ENCODE data around the gene JARID2. TPM values are rescaled to one million over a fixed set of nuclear protein-coding genes. Genes with fewer than 3 reads are reported as not detected.
A peak's percentile ranks its signal among the peaks of the same experiment; 100 is the strongest.

Gene JARID2
- polyA plus RNA-seq, 1 of the 3 experiments (the other 2 are of a cell fraction): 3.4 TPM

DNA sequence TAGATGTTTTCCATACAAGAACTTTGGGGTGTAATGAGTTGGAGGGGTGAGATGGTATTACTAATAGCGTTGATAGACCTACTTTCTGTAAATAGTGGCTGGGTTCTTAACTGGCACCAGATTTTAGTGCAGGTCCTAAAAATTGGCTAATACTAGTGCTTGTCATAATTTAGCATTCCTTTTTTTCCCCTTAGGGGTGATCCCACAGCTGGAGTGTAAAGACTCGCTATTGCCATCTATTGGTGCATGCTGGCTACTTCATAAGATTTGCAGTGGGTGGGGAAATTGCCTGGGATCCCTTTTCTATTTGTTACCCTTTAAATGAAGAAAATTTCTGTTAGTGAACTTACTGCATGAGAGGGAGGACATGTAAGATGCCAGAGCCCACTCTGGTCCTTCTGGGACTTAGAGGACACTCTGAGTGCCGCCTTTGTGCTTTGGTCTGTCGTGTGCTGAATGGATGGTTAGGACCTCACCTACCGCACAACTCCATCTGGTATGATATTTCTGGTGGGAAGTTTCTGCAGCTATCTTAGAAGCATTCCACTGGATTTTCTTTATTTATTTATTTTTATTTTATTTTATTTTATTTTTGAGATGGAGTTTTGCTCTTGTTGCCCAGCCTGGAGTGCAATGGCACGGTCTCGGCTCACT, 195.5 kb downstream of the JARID2 start:
- no peak overlapping the region for H3K9ac ChIP-seq
- no peaks in the 10 kb centered on the region for H3K9me2 ChIP-seq
- peak; percentile 87 for TF ChIP-seq RAD21 (IDR thresholded peaks at IDR 0.05; ENCODE audit: low read length)
- TF ChIP-seq RCOR1 (IDR thresholded peaks at IDR 0.05; ENCODE audit: low read length): 0 out of 2 replicates have a peak, but pooled peaks have one; percentile 43
- TF ChIP-seq ELF1 (IDR thresholded peaks at IDR 0.05): no peak
- TF ChIP-seq, protein P1, sequence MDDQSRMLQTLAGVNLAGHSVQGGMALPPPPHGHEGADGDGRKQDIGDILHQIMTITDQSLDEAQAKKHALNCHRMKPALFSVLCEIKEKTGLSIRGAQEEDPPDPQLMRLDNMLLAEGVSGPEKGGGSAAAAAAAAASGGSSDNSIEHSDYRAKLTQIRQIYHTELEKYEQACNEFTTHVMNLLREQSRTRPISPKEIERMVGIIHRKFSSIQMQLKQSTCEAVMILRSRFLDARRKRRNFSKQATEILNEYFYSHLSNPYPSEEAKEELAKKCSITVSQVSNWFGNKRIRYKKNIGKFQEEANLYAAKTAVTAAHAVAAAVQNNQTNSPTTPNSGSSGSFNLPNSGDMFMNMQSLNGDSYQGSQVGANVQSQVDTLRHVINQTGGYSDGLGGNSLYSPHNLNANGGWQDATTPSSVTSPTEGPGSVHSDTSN (IDR thresholded peaks at IDR 0.05): no peak
- no peak for TF ChIP-seq RFX5 (IDR thresholded peaks at IDR 0.05; ENCODE audit: low read length)
- no peak for TF ChIP-seq JUND (IDR thresholded peaks at IDR 0.05)
- no peak for TF ChIP-seq SIN3A (IDR thresholded peaks at IDR 0.05; ENCODE audit: borderline replicate concordance, low read depth, low read length)
- peak; percentile 84 for TF ChIP-seq CTCF (IDR thresholded peaks at IDR 0.05)
- TF ChIP-seq, protein P2, sequence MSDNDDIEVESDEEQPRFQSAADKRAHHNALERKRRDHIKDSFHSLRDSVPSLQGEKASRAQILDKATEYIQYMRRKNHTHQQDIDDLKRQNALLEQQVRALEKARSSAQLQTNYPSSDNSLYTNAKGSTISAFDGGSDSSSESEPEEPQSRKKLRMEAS (IDR thresholded peaks at IDR 0.05; ENCODE audit: low read depth): no peak
- TF ChIP-seq GATA2 (CRISPR knock-in tag; IDR thresholded peaks at IDR 0.05): no peak
- TF ChIP-seq TAF1 (IDR thresholded peaks at IDR 0.05; ENCODE audit: borderline replicate concordance, low read depth, low read length): no peak
- TF ChIP-seq, protein P3, sequence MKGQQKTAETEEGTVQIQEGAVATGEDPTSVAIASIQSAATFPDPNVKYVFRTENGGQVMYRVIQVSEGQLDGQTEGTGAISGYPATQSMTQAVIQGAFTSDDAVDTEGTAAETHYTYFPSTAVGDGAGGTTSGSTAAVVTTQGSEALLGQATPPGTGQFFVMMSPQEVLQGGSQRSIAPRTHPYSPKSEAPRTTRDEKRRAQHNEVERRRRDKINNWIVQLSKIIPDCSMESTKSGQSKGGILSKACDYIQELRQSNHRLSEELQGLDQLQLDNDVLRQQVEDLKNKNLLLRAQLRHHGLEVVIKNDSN (IDR thresholded peaks at IDR 0.05; ENCODE audit: borderline replicate concordance, low read depth): no peak
- no peak for TF ChIP-seq CHD2 (IDR thresholded peaks at IDR 0.05; ENCODE audit: low read length, partially characterized antibody)
- TF ChIP-seq EP300 (IDR thresholded peaks at IDR 0.05; ENCODE audit: borderline replicate concordance in 1 of 2, low read depth in 1 of 2, low read length in 1 of 2): no peak
- no peak for TF ChIP-seq EZH2phosphoT487 (IDR thresholded peaks at IDR 0.05; ENCODE audit: borderline replicate concordance, low read depth)
- no peak for TF ChIP-seq TCF12 (IDR thresholded peaks at IDR 0.05)
- TF ChIP-seq SMC3 (IDR thresholded peaks at IDR 0.05; ENCODE audit: low read depth, low read length): peak; percentile 69
- TF ChIP-seq NFIC (IDR thresholded peaks at IDR 0.05; ENCODE audit: borderline replicate concordance): no peak
- no peak overlapping the region for H3K4me2 ChIP-seq
- no peaks in the 10 kb centered on the region for H3K9me3 ChIP-seq
- no peaks in the 10 kb centered on the region for H3K27me3 ChIP-seq (ENCODE audit: insufficient read depth)
- no peak overlapping the region for H3K27ac ChIP-seq (ENCODE audit: low read depth in 2 of 2, low read length in 1 of 2)
- H4K20me1 ChIP-seq (ENCODE audit: insufficient read depth): no peaks in the 10 kb centered on the region
- WGBS (ENCODE audit: low lambda C conversion rate): 73% methylated on average over 7 of the region's 7 CpGs
- H3F3A ChIP-seq (replicated peaks; ENCODE audit: insufficient read depth): no peaks in the 10 kb centered on the region
- no peaks in the 10 kb centered on the region for H3K36me3 ChIP-seq (replicated peaks in 1 of 2; ENCODE audit: control insufficient read depth in 1 of 2, insufficient read depth in 2 of 2, low read length in 1 of 2)
- peaks cover 22 to 46% of the 10 kb centered on the region in 2 experiments for H3K4me1 ChIP-seq (ENCODE audit: control insufficient read depth in 1 of 2, insufficient read depth in 2 of 2, low read depth in 1 of 2, low read length in 1 of 2)
- ChIA-PET CTCF (interaction anchor here (0.6 to 5.6 kb wide), 24 partner anchors 8 to 1231 kb away, joined by 3 to 56 read pairs (median 4); no protein-coding TSS in a partner anchor), POLR2A (no interaction called here)
- H3K79me2 ChIP-seq (ENCODE audit: insufficient read depth): 0 out of 2 replicates have a peak, but pooled peaks cover 2% of the 10 kb centered on the region
- peak; percentile 70 for DNase-seq
- H2AFZ ChIP-seq (ENCODE audit: low read depth): no peak overlapping the region
- no peak overlapping the region for H3K4me3 ChIP-seq (ENCODE audit: low read depth in 2 of 2, low read length in 1 of 2)

Data from SK-N-SH (cell line).